Lower leg skin (tissue), 4 donors: ENCODE measurements around the gene MYH9. TPM values are rescaled to one million over a fixed set of nuclear protein-coding genes. Genes with fewer than 3 reads are reported as not detected.

ENCODE experiments used
- DNase-seq, 2 donors: peaks; one replicate each; pipeline ENCODE4 v3.0.0-alpha.2; 2019; ENCODE audit warnings: low spot score in 2 of 2
- H3K4me3 ChIP-seq: fragments of 200-600 bp; sonication (generic); 2 replicates; pipeline ENCODE4 v1.5.1; 2017; ENCODE audit warnings: mild to moderate bottlenecking, low read depth; ENCODE audit not compliant: poor library complexity, severe bottlenecking
- POLR2A ChIP-seq, 2 donors: fragments of 450-650 bp; IDR thresholded peaks; one replicate each; pipeline ENCODE4 v1.6.1; 2016 to 2017; ENCODE audit warnings: antibody characterized with exemption in 2 of 2, mild to moderate bottlenecking in 1 of 2, moderate library complexity in 1 of 2
- WGBS, 2 donors: methylation state at CpG; one replicate each; pipeline ENCODE4 v1.1.5; 2018; 5-methylcytosine and 5-hydroxymethylcytosine counted together
- intact Hi-C: fragments of 100-400 bp; cut with DNase I; formaldehyde crosslinking; loops from one replicate; pipeline ENCODE4 v1.15.0; 2023; ENCODE audit warnings: low total_unique reads
- total RNA-seq, 4 donors: library from RNA; depleted of rRNA; stranded (reverse); fragments of >200 nt; gene quantifications; one replicate each; pipeline ENCODE4 v1.1.0, GENCODE V29; 2016
- TF ChIP-seq, protein P1 (sequence below), 3 donors: fragments of 450-650 bp; IDR thresholded peaks; one replicate each; pipeline ENCODE4 v1.5.1; 2016; ENCODE audit warnings: antibody characterized with exemption in 3 of 3, mild to moderate bottlenecking in 3 of 3, moderate library complexity in 2 of 3

Gene MYH9
- total RNA-seq, 4 donors from 2014 or later = 258 to 335 (median 307) TPM

DNA sequence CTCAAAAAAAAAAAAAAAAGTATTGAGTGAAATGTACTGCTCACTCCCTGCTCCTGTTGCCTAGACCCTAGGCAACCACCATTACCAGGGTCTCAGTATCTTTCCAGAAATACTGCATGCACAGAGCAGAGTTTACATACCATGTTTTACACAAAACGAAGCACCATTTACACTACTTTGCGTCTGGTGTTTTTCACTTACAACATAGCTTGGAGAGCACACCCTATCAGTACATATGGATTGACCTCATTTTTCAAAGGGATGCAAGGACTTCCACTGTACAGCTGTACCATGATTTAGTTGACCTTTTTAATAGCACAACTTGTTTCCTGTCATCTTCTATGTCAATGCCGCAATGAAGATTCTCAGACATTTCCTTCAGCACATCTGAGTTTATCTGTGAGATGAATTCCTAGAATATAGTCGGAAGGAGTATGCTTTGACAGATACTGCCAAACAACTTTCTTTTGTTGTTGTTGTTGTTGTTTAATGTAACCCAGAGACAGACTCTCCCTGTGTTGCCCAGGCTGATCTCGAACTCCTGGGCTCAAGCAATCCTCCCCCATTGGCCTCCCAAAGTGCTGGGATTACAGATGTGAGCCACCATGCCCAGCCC, 6.1 kb downstream of the MYH9 start:
- intact Hi-C loops = loop anchor here (10.0 kb wide), 1 partner anchor 47 kb away; no protein-coding TSS in a partner anchor

GRCh38 chr22:36379593-36380361, 8.0 kb downstream of the MYH9 start:
- no peak for DNase-seq
- H3K4me3 ChIP-seq = no peak overlapping the region
- intact Hi-C loops = loop anchor here (10.0 kb wide), 1 partner anchor 45 kb away; no protein-coding TSS in a partner anchor
- WGBS, 2 donors = 57 to 63% methylated on average over 13 to 14 of the region's 16 CpGs
- no peak for TF ChIP-seq POLR2A (IDR thresholded peaks at IDR 0.05)
- TF ChIP-seq, protein P1, sequence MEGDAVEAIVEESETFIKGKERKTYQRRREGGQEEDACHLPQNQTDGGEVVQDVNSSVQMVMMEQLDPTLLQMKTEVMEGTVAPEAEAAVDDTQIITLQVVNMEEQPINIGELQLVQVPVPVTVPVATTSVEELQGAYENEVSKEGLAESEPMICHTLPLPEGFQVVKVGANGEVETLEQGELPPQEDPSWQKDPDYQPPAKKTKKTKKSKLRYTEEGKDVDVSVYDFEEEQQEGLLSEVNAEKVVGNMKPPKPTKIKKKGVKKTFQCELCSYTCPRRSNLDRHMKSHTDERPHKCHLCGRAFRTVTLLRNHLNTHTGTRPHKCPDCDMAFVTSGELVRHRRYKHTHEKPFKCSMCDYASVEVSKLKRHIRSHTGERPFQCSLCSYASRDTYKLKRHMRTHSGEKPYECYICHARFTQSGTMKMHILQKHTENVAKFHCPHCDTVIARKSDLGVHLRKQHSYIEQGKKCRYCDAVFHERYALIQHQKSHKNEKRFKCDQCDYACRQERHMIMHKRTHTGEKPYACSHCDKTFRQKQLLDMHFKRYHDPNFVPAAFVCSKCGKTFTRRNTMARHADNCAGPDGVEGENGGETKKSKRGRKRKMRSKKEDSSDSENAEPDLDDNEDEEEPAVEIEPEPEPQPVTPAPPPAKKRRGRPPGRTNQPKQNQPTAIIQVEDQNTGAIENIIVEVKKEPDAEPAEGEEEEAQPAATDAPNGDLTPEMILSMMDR (IDR thresholded peaks at IDR 0.05) = no peak

More for the DNA sequence above, 6.1 kb downstream of the MYH9 start:
- DNase-seq = no peak
- H3K4me3 ChIP-seq = no peak overlapping the region
- 58 to 74% methylated on average over 5 of the region's 5 CpGs for WGBS, 2 donors
- TF ChIP-seq, protein P1 (IDR thresholded peaks at IDR 0.05) = no peak
- TF ChIP-seq POLR2A (IDR thresholded peaks at IDR 0.05) = no peak

DNA sequence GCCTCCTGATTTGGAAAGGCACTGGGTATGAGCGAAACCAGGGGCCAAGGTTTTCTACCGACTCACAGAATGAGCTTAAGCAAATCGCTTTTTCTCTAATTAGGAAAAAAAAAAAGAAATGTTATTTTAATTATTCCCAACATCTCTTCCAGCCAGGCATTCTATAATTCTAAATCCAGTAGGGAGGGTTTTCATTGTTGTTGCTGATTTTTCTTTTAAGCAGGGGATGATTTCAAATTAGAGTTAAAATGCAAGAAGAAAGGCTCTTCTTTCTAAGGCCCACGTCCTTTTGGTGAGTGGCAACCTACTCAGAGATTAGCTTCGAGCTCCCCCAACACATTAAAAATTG, 8.9 kb downstream of the MYH9 start:
- DNase-seq = no peak
- intact Hi-C loops = no loop called here
- 62 to 65% methylated on average over 5 of the region's 5 CpGs for WGBS, 2 donors
- no peak for TF ChIP-seq POLR2A (IDR thresholded peaks at IDR 0.05)
- TF ChIP-seq, protein P1 (IDR thresholded peaks at IDR 0.05) = no peak
- no peak overlapping the region for H3K4me3 ChIP-seq

- DNase-seq = no peak
- no peak overlapping the region for H3K4me3 ChIP-seq
- intact Hi-C loops = no loop called here
- 58 to 71% methylated on average over 14 of the region's 14 CpGs for WGBS, 2 donors
- TF ChIP-seq, protein P1 (IDR thresholded peaks at IDR 0.05) = no peak
These were observed 9.5 kb downstream of the MYH9 start for GRCh38 chr22:36378080-36378868.

DNA sequence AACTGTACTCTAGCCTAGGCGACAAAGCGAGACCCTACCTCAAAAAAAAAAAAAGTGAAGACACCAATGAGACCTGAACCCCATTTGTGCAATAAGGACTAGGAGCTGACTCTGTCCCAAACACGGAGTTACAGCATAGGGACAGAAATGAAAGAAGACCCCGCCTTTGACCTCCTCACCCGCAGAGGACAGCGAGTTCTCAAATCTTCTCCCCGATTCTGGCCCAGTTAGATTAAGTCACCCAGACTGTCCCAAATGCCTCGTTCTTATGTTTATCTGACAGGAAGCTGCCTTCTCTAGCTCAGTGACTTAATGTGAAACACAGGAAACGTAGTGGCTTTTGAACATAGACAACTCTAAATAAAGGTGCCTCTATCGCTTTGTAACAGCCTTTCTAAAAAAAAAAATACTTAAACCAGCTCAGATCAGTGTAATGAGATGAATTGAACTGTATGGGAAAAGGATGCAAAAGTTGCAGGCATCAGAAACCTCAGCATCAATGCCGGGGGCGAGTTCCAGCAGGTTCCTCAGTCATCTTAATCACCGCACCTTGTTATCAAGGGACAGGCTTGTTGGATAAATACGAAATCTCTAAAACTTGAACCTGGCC, 10.6 kb downstream of the MYH9 start:
- H3K4me3 ChIP-seq = no peak overlapping the region
- WGBS, 2 donors = 68 to 75% methylated on average over 14 of the region's 14 CpGs
- TF ChIP-seq, protein P1 (IDR thresholded peaks at IDR 0.05) = no peak
- TF ChIP-seq POLR2A (IDR thresholded peaks at IDR 0.05) = no peak
- intact Hi-C loops = no loop called here
- DNase-seq = no peak
